IMR-90 (cell line): ENCODE measurements around the gene SLC26A1. TPM values are rescaled to one million over a fixed set of nuclear protein-coding genes. Genes with fewer than 3 reads are reported as not detected.

Source experiments
- ATAC-seq: fragments of 200-7000 bp; cut with Tn5 transposase; 2 replicates; pipeline ENCODE4 v1.9.1; 2020; ENCODE audit warnings: low read depth, mild to moderate bottlenecking, moderate library complexity
- BruUV-seq: library from RNA; stranded (reverse); fragments of 400-500 nt; replicated peaks from 2 replicates; lab custom pipeline; 2021; lab: Mats Ljungman, UMichigan
- CTCF ChIA-PET: fragments of 300-600 bp; formaldehyde crosslinking; extraction: SDS; loops from one replicate; lab custom pipeline; 2021; ENCODE audit warnings: antibody characterized with exemption; lab: Yijun Ruan, JAX
- POLR2A ChIA-PET: fragments of 300-600 bp; sonication (Branson Sonifier 250); formaldehyde crosslinking; loops from one replicate; lab custom pipeline; 2022; ENCODE audit warnings: antibody characterized with exemption; ENCODE audit not compliant: unreplicated experiment; lab: Charles Lee
- DNase-seq: peaks from one replicate; pipeline ENCODE4 v3.0.0; 2013
- H2AFZ ChIP-seq: replicated peaks from 2 replicates; pipeline ENCODE3; 2013; ENCODE audit warnings: low read length, mild to moderate bottlenecking; ENCODE audit not compliant: poor library complexity
- H2AK5ac ChIP-seq: 2 replicates; pipeline ENCODE4 v1.6.1; 2013; ENCODE audit warnings: low read depth, low read length, inconsistent platforms
- H2AK9ac ChIP-seq: replicated peaks from 2 replicates; pipeline ENCODE3; 2013; ENCODE audit warnings: mild to moderate bottlenecking, low read depth, low read length, moderate library complexity; ENCODE audit not compliant: poor library complexity
- H2BK120ac ChIP-seq: 2 replicates; pipeline ENCODE4 v1.6.1; 2013; ENCODE audit warnings: low read depth, low read length, inconsistent platforms
- H2BK15ac ChIP-seq: 3 replicates; pipeline ENCODE4 v1.6.1; 2013; ENCODE audit warnings: low read depth, low read length, inconsistent platforms
- H2BK20ac ChIP-seq: 2 replicates; pipeline ENCODE4 v1.6.1; 2013; ENCODE audit warnings: low read depth, mild to moderate bottlenecking, inconsistent platforms, low read length, moderate library complexity
- H2BK5ac ChIP-seq: 2 replicates; pipeline ENCODE4 v1.6.1; 2013; ENCODE audit warnings: mild to moderate bottlenecking, low read depth, low read length, inconsistent platforms; ENCODE audit not compliant: poor library complexity, severe bottlenecking
- H3K14ac ChIP-seq: replicated peaks from 2 replicates; pipeline ENCODE4 v1.6.1; 2013; ENCODE audit warnings: low read depth, low read length, inconsistent platforms
- H3K18ac ChIP-seq: 2 replicates; pipeline ENCODE4 v1.6.1; 2013; ENCODE audit warnings: low read depth, low read length, control low read depth
- H3K23ac ChIP-seq: 2 replicates; pipeline ENCODE4 v1.6.1; 2013; ENCODE audit warnings: low read depth, low read length, inconsistent platforms
- H3K27ac ChIP-seq: 2 replicates; pipeline ENCODE4 v1.5.1; 2013; ENCODE audit warnings: mild to moderate bottlenecking, control low read depth, low read length; ENCODE audit not compliant: insufficient read depth
- H3K27me3 ChIP-seq: 2 replicates; pipeline ENCODE4 v1.6.1; 2013; ENCODE audit warnings: low read length; ENCODE audit not compliant: control insufficient read depth, insufficient read depth
- H3K36me3 ChIP-seq: 2 replicates; pipeline ENCODE4 v1.6.1; 2013; ENCODE audit warnings: low read length, mixed read lengths; ENCODE audit not compliant: control insufficient read depth, insufficient read depth
- H3K4ac ChIP-seq: 2 replicates; pipeline ENCODE4 v1.6.1; 2013; ENCODE audit warnings: low read depth, low read length, inconsistent platforms
- H3K4me1 ChIP-seq: 2 replicates; pipeline ENCODE4 v1.6.1; 2013; ENCODE audit warnings: low read length, mixed read lengths; ENCODE audit not compliant: control insufficient read depth, insufficient read depth
- H3K4me2 ChIP-seq: 2 replicates; pipeline ENCODE4 v1.6.1; 2013; ENCODE audit warnings: low read depth, mild to moderate bottlenecking, control low read depth, low read length, moderate library complexity
- H3K4me3 ChIP-seq: 2 replicates; pipeline ENCODE4 v1.5.1; 2013; ENCODE audit warnings: low read depth, mild to moderate bottlenecking, control low read depth, low read length, moderate library complexity; ENCODE audit not compliant: insufficient read depth
- H3K56ac ChIP-seq: 2 replicates; pipeline ENCODE4 v1.6.1; 2013; ENCODE audit warnings: low read length, inconsistent platforms; ENCODE audit not compliant: insufficient read depth; ENCODE audit errors: extremely low read depth
- H3K79me1 ChIP-seq, 2 experiments: 2 replicates each; pipeline ENCODE4 v1.6.1; 2013; ENCODE audit warnings: low read length in 2 of 2, inconsistent platforms in 1 of 2, low read depth in 1 of 2
- H3K9ac ChIP-seq: 2 replicates; pipeline ENCODE4 v1.6.1; 2013; ENCODE audit warnings: low read depth, low read length, control low read depth
- H3K9me1 ChIP-seq: 2 replicates; pipeline ENCODE4 v1.6.1; 2013; ENCODE audit warnings: low read length, inconsistent platforms; ENCODE audit not compliant: insufficient read depth
- H3K9me3 ChIP-seq: 2 replicates; pipeline ENCODE4 v1.6.1; 2013; ENCODE audit warnings: low read length; ENCODE audit not compliant: control insufficient read depth, insufficient read depth
- H4K20me1 ChIP-seq: 2 replicates; pipeline ENCODE4 v1.6.1; 2013; ENCODE audit warnings: low read length, inconsistent platforms; ENCODE audit not compliant: insufficient read depth
- H4K5ac ChIP-seq: 2 replicates; pipeline ENCODE4 v1.6.1; 2013; ENCODE audit warnings: mild to moderate bottlenecking, low read depth, low read length, control low read depth
- H4K8ac ChIP-seq, 2 experiments: 2 replicates each; pipeline ENCODE4 v1.6.1; 2013; ENCODE audit warnings: low read depth in 2 of 2, low read length in 2 of 2, control low read depth in 1 of 2, inconsistent platforms in 1 of 2
- H4K91ac ChIP-seq: 2 replicates; pipeline ENCODE4 v1.6.1; 2013; ENCODE audit warnings: low read depth, low read length, inconsistent platforms; ENCODE audit not compliant: insufficient read depth
- BHLHE40 ChIP-seq: fragments of 150-350 bp; IDR thresholded peaks from 2 replicates; pipeline ENCODE4 v1.6.1; 2016; ENCODE audit warnings: mild to moderate bottlenecking, low read depth, low read length
- CHD1 ChIP-seq: IDR thresholded peaks from 2 replicates; pipeline ENCODE4 v1.6.1; 2012; ENCODE audit warnings: low read depth, low read length, improper control_type of control experiment
- MAFK ChIP-seq: IDR thresholded peaks from 2 replicates; pipeline ENCODE4 v1.6.1; 2012; ENCODE audit warnings: low read depth, low read length, improper control_type of control experiment
- MAZ ChIP-seq: IDR thresholded peaks from 2 replicates; pipeline ENCODE4 v1.6.1; 2012; ENCODE audit warnings: low read depth, mild to moderate bottlenecking, low read length, improper control_type of control experiment, moderate library complexity, borderline replicate concordance
- MXI1 ChIP-seq: IDR thresholded peaks from 2 replicates; pipeline ENCODE4 v1.6.1; 2012; ENCODE audit warnings: low read depth, mild to moderate bottlenecking, low read length, moderate library complexity, borderline replicate concordance
- NFE2L2 ChIP-seq: fragments of 150-350 bp; IDR thresholded peaks from 2 replicates; pipeline ENCODE4 v1.6.1; 2016; ENCODE audit warnings: low read depth, mild to moderate bottlenecking, low read length
- RFX5 ChIP-seq: IDR thresholded peaks from 2 replicates; pipeline ENCODE4 v1.8.0; 2012; ENCODE audit warnings: low read depth, mild to moderate bottlenecking, low read length, moderate library complexity
- WGBS, 2 experiments: methylation state at CpG; one replicate each; pipeline versions ENCODE4 v1.1.5 to v1.1.7; 2013; ENCODE audit warnings: missing lambda C conversion rate in 2 of 2; ENCODE audit not compliant: insufficient read length in 1 of 2; ENCODE audit errors: extremely low coverage in 2 of 2; 5-methylcytosine and 5-hydroxymethylcytosine counted together
- dilution Hi-C: fragments of 300-500 bp; cut with HindIII; formaldehyde crosslinking; loops from one replicate; pipeline ENCODE4 v1.14.3; 2018; ENCODE audit warnings: low sequenced_read_pairs; ENCODE audit not compliant: unreplicated experiment
- in situ Hi-C: fragments of 300-500 bp; cut with MboI; formaldehyde crosslinking; loops from 3 replicates; pipeline ENCODE4 v1.14.3; 2019; ENCODE audit warnings: low sequenced_read_pairs, inconsistent platforms, mixed read lengths
- intact Hi-C: fragments of 100-400 bp; cut with micrococcal nuclease; formaldehyde crosslinking; loops from 2 replicates; pipeline ENCODE4 v1.10.0; 2022
- polyA plus RNA-seq, 3 experiments: library from polyadenylated mRNA; depleted of rRNA; stranded (reverse); fragments of >200 nt; gene quantifications; 2 replicates each; pipeline ENCODE4 v1.2.3, GENCODE V29; 2012; ENCODE audit warnings: low replicate concordance in 1 of 3
- total RNA-seq: library from RNA; depleted of rRNA; stranded (reverse); fragments of >200 nt; gene quantifications from 2 replicates; pipeline ENCODE4 v1.2.3, GENCODE V29; 2012
- TF ChIP-seq, protein P1 (sequence below): conservative IDR thresholded peaks from 2 replicates; pipeline ENCODE4 v1.5.1; 2012; ENCODE audit warnings: mild to moderate bottlenecking, low read depth, low read length, improper control_type of control experiment
- TF ChIP-seq, protein P2 (sequence below): fragments of 150-350 bp; IDR thresholded peaks from 2 replicates; pipeline ENCODE4 v1.6.1; 2017; ENCODE audit warnings: mild to moderate bottlenecking, antibody characterized with exemption, low read length, low read depth

SLC26A1 gene
- total and polyA plus RNA-seq, 2 of the 4 experiments (the other 2 are of a cell fraction): 0.09 TPM; not detected in 1

DNA sequence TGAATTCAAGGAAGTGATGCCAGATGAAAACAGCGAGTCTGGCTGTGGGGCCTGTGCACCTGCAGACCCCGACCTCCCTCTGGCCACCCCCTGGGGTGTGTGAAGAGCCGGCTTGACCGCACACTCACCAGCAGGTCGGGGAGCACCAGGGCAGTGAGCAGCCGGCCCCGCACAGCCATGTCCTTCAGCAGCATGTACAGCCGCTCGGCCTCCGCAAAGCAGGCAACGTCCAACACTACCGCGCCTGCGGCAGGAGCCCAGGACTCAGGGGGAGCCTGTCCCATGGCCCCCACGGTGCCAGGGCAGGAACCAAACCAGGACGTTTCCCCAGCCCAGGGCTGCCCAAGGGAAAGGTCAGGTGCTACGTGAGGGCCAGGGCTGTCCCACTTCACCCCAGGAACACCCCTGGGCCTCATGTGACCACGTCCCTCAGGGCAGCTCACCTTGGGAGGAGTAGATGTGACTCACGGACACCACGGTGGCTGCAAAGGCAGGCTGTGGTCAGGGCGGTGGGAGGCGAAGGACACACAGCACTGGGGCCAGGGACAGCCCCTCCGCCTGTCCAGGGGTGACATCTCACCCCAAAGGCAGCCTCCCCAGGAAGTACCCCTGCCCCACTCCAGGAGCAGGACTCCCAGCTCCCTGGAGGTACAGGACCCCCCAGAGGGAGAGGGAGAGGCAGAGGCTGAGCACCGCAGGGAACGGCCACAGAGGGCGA lies 28.0 kb downstream of the SLC26A1 start:
- DNase-seq: no peak
- no peak overlapping the region for H2AK9ac ChIP-seq
- no peak overlapping the region for H2BK20ac ChIP-seq
- no peak overlapping the region for H3K4me3 ChIP-seq
- H4K20me1 ChIP-seq: peaks cover 3% of the 10 kb centered on the region
- intact Hi-C loops (no loop called here), in situ Hi-C loops (no loop called here), dilution Hi-C loops (no loop called here)
- H2BK5ac ChIP-seq: no peak overlapping the region
- no peaks in the 10 kb centered on the region for H3K4me1 ChIP-seq
- CTCF ChIA-PET: no interaction called here
- no peak for ATAC-seq
- no peak overlapping the region for H3K56ac ChIP-seq
- H3K79me1 ChIP-seq: 0 out of 4 replicates have a peak, but pooled peaks cover 0 to under 1% of the 10 kb centered on the region in 2 experiments
- H3K23ac ChIP-seq: no peak overlapping the region
- no peak overlapping the region for H2BK15ac ChIP-seq
- no peak overlapping the region for H4K91ac ChIP-seq
- H4K5ac ChIP-seq: no peak overlapping the region
- H2AFZ ChIP-seq: no peak overlapping the region
- no peak overlapping the region for H3K18ac ChIP-seq
- WGBS, 2 experiments: 93% methylated on average over 9 of the region's 26 CpGs; no CpG with 5 or more reads in 1 of the 2 experiments
- no peak overlapping the region for H3K4ac ChIP-seq
- no peak for TF ChIP-seq MAFK
- TF ChIP-seq MAZ: no peak
- TF ChIP-seq MXI1: no peak
- TF ChIP-seq, protein P1, sequence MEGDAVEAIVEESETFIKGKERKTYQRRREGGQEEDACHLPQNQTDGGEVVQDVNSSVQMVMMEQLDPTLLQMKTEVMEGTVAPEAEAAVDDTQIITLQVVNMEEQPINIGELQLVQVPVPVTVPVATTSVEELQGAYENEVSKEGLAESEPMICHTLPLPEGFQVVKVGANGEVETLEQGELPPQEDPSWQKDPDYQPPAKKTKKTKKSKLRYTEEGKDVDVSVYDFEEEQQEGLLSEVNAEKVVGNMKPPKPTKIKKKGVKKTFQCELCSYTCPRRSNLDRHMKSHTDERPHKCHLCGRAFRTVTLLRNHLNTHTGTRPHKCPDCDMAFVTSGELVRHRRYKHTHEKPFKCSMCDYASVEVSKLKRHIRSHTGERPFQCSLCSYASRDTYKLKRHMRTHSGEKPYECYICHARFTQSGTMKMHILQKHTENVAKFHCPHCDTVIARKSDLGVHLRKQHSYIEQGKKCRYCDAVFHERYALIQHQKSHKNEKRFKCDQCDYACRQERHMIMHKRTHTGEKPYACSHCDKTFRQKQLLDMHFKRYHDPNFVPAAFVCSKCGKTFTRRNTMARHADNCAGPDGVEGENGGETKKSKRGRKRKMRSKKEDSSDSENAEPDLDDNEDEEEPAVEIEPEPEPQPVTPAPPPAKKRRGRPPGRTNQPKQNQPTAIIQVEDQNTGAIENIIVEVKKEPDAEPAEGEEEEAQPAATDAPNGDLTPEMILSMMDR: no peak
- TF ChIP-seq, protein P2, sequence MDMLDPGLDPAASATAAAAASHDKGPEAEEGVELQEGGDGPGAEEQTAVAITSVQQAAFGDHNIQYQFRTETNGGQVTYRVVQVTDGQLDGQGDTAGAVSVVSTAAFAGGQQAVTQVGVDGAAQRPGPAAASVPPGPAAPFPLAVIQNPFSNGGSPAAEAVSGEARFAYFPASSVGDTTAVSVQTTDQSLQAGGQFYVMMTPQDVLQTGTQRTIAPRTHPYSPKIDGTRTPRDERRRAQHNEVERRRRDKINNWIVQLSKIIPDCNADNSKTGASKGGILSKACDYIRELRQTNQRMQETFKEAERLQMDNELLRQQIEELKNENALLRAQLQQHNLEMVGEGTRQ: no peak
- no peak for TF ChIP-seq NFE2L2
- TF ChIP-seq RFX5: no peak
- no peak for TF ChIP-seq CHD1
- no peak for TF ChIP-seq BHLHE40
- no peaks in the 10 kb centered on the region for H3K9me1 ChIP-seq
- POLR2A ChIA-PET: no interaction called here
- H3K27ac ChIP-seq: no peak overlapping the region
- H3K4me2 ChIP-seq: no peak overlapping the region
- H3K14ac ChIP-seq: no peak overlapping the region
- no peak overlapping the region for H3K9ac ChIP-seq
- no peaks in the 10 kb centered on the region for H3K9me3 ChIP-seq
- BruUV-seq: no TSS peak
- H3K27me3 ChIP-seq: no peaks in the 10 kb centered on the region
- H4K8ac ChIP-seq: no peak overlapping the region
- H2AK5ac ChIP-seq: no peak overlapping the region
- peaks cover 55% of the 10 kb centered on the region for H3K36me3 ChIP-seq
- no peak overlapping the region for H2BK120ac ChIP-seq
